ENCODE measurements around the gene HERPUD2. TPM values are rescaled to one million over a fixed set of nuclear protein-coding genes. Genes with fewer than 3 reads are reported as not detected.
"Not testable (repeated sequence)": the region's sequence is repeated elsewhere in the genome, so short reads cannot be mapped to it uniquely, and the experiment has no call there.

Gene HERPUD2
- total RNA-seq, 2 experiments from 2014 or later, result 40.6 to 45.9 TPM

- H3K4me3 Mint-ChIP-seq, result no peak overlapping the region
- DNase-seq, result no peak
- ChIA-PET POLR2A (interaction anchor here (0.6 kb wide), 1 partner anchor 897 kb away, joined by 3 read pairs; no protein-coding TSS in a partner anchor), CTCF (interaction anchor here (1.1 to 10.7 kb wide), 3 partner anchors 10 to 30 kb away, joined by 3 to 70 read pairs (median 3); partner anchors contain the start of gene HERPUD2)
- no peak overlapping the region for H3K27ac Mint-ChIP-seq
- H3K9me3 Mint-ChIP-seq, result no peaks in the 10 kb centered on the region
- H3K27me3 Mint-ChIP-seq, result peaks cover 2% of the 10 kb centered on the region
- peaks cover 29% of the 10 kb centered on the region for H3K4me1 Mint-ChIP-seq
- H3K36me3 Mint-ChIP-seq (ENCODE audit: low read depth), result no peaks in the 10 kb centered on the region
These were observed 11.1 kb upstream of the HERPUD2 start for GRCh38 chr7:35705932-35706461.

GRCh38 chr7:35704261-35704660, 9.3 kb upstream of the HERPUD2 start:
- ChIA-PET POLR2A (no interaction called here), CTCF (interaction anchor here (1.1 to 10.7 kb wide), 3 partner anchors 9 to 21 kb away, joined by 3 to 70 read pairs (median 7); partner anchors contain the start of gene HERPUD2)
- Mint-ChIP-seq H3K4me3 (no peak overlapping the region), H3K27me3 (no peaks in the 10 kb centered on the region), H3K27ac (no peak overlapping the region), H3K4me1 (peaks cover 22% of the 10 kb centered on the region), H3K9me3 (no peaks in the 10 kb centered on the region), H3K36me3 (ENCODE audit: low read depth) (no peaks in the 10 kb centered on the region)
- DNase-seq, result no peak

GRCh38 chr7:35702541-35702940, 7.6 kb upstream of the HERPUD2 start:
- POLR2A ChIA-PET, result no interaction called here
- Mint-ChIP-seq H3K4me3 (no peak overlapping the region), H3K36me3 (ENCODE audit: low read depth) (no peaks in the 10 kb centered on the region), H3K27me3 (no peaks in the 10 kb centered on the region), H3K9me3 (no peaks in the 10 kb centered on the region), H3K27ac (no peak overlapping the region), H3K4me1 (peaks cover 17% of the 10 kb centered on the region)
- DNase-seq, result no peak
- CTCF ChIA-PET, result interaction anchor here (1.2 kb wide), 1 partner anchor 12 kb away, joined by 3 read pairs; no protein-coding TSS in a partner anchor

GRCh38 chr7:35701287-35701900, 6.5 kb upstream of the HERPUD2 start:
- CTCF ChIA-PET, result interaction anchor here (1.0 to 1.5 kb wide), 2 partner anchors 9 to 11 kb away, joined by 3 to 4 read pairs; no protein-coding TSS in a partner anchor

GRCh38 chr7:35700865-35701264, 5.9 kb upstream of the HERPUD2 start:
- peaks cover 23% of the 10 kb centered on the region for H3K4me1 Mint-ChIP-seq

More at GRCh38 chr7:35701287-35701900, 6.5 kb upstream of the HERPUD2 start:
- POLR2A ChIA-PET, result no interaction called here
- no peaks in the 10 kb centered on the region for H3K9me3 Mint-ChIP-seq
- no peak for DNase-seq
- H3K36me3 Mint-ChIP-seq (ENCODE audit: low read depth), result peaks cover 7% of the 10 kb centered on the region
- no peak overlapping the region for H3K27ac Mint-ChIP-seq
- no peak overlapping the region for H3K4me3 Mint-ChIP-seq
- no peaks in the 10 kb centered on the region for H3K27me3 Mint-ChIP-seq
- peaks cover 22% of the 10 kb centered on the region for H3K4me1 Mint-ChIP-seq

GRCh38 chr7:35700333-35700732, 5.4 kb upstream of the HERPUD2 start:
- Mint-ChIP-seq H3K27me3 (no peaks in the 10 kb centered on the region), H3K4me3 (no peak overlapping the region), H3K27ac (no peak overlapping the region)

More at GRCh38 chr7:35700865-35701264, 5.9 kb upstream of the HERPUD2 start:
- no peak overlapping the region for H3K27ac Mint-ChIP-seq
- DNase-seq, result no peak
- POLR2A ChIA-PET, result no interaction called here
- CTCF ChIA-PET, result interaction anchor here (1.0 to 1.5 kb wide), 2 partner anchors 9 to 121 kb away, joined by 4 read pairs; no protein-coding TSS in a partner anchor
- H3K9me3 Mint-ChIP-seq, result no peaks in the 10 kb centered on the region
- no peak overlapping the region for H3K4me3 Mint-ChIP-seq
- peaks cover 11% of the 10 kb centered on the region for H3K36me3 Mint-ChIP-seq (ENCODE audit: low read depth)
- no peaks in the 10 kb centered on the region for H3K27me3 Mint-ChIP-seq

GRCh38 chr7:35699796-35700305, 4.9 kb upstream of the HERPUD2 start:
- peaks cover 25% of the 10 kb centered on the region for H3K4me1 Mint-ChIP-seq

More at GRCh38 chr7:35700333-35700732, 5.4 kb upstream of the HERPUD2 start:
- Mint-ChIP-seq H3K36me3 (ENCODE audit: low read depth) (peaks cover 12% of the 10 kb centered on the region), H3K9me3 (no peaks in the 10 kb centered on the region), H3K4me1 (peaks cover 25% of the 10 kb centered on the region)
- ChIA-PET CTCF (interaction anchor here (0.6 to 1.5 kb wide), 4 partner anchors 10 to 443 kb away, joined by 3 to 4 read pairs (median 4); no protein-coding TSS in a partner anchor), POLR2A (interaction anchor here (0.6 kb wide), 1 partner anchor 157 kb away, joined by 3 read pairs; no protein-coding TSS in a partner anchor)
- no peak for DNase-seq

GRCh38 chr7:35698382-35698781, 3.4 kb upstream of the HERPUD2 start:
- H3K27ac Mint-ChIP-seq, H3K4me3 Mint-ChIP-seq, H3K9me3 Mint-ChIP-seq, DNase-seq, POLR2A ChIA-PET, H3K27me3 Mint-ChIP-seq: not testable (repeated sequence)
- H3K36me3 Mint-ChIP-seq (ENCODE audit: low read depth), result peaks cover 20% of the 10 kb centered on the region
- CTCF ChIA-PET, result interaction anchor here (0.8 to 5.5 kb wide), 4 partner anchors 10 to 122 kb away, joined by 3 to 70 read pairs (median 7); no protein-coding TSS in a partner anchor
- H3K4me1 Mint-ChIP-seq, result peaks cover 27% of the 10 kb centered on the region

More at GRCh38 chr7:35699796-35700305, 4.9 kb upstream of the HERPUD2 start:
- ChIA-PET CTCF (interaction anchor here (0.6 to 1.5 kb wide), 5 partner anchors 10 to 443 kb away, joined by 3 to 4 read pairs (median 3); no protein-coding TSS in a partner anchor), POLR2A (interaction anchor here (0.6 kb wide), 1 partner anchor 157 kb away, joined by 3 read pairs; no protein-coding TSS in a partner anchor)
- Mint-ChIP-seq H3K27me3 (no peaks in the 10 kb centered on the region), H3K4me3 (no peak overlapping the region), H3K36me3 (ENCODE audit: low read depth) (peaks cover 12% of the 10 kb centered on the region), H3K9me3 (no peaks in the 10 kb centered on the region), H3K27ac (no peak overlapping the region)
- no peak for DNase-seq

GRCh38 chr7:35697414-35698175, 2.7 kb upstream of the HERPUD2 start:
- H3K27me3 Mint-ChIP-seq, result no peaks in the 10 kb centered on the region
- CTCF ChIA-PET, result interaction anchor here (0.7 to 5.5 kb wide), 8 partner anchors 9 to 123 kb away, joined by 3 to 70 read pairs (median 6); partner anchors contain the start of gene SEPTIN7
- H3K27ac Mint-ChIP-seq, result no peak overlapping the region
- POLR2A ChIA-PET, result interaction anchor here (0.7 kb wide), 1 partner anchor 103 kb away, joined by 3 read pairs; the partner anchor contains the start of gene SEPTIN7
- peaks cover 27% of the 10 kb centered on the region for H3K36me3 Mint-ChIP-seq (ENCODE audit: low read depth)
- DNase-seq, result no peak
- H3K9me3 Mint-ChIP-seq, result no peaks in the 10 kb centered on the region
- H3K4me1 Mint-ChIP-seq, result peaks cover 34% of the 10 kb centered on the region
- H3K4me3 Mint-ChIP-seq, result no peak overlapping the region

GRCh38 chr7:35695987-35696386, 1.1 kb upstream of the HERPUD2 start:
- Mint-ChIP-seq H3K27ac (peak overlapping the region; percentile 95), H3K36me3 (ENCODE audit: low read depth) (peaks cover 36% of the 10 kb centered on the region), H3K9me3 (no peaks in the 10 kb centered on the region), H3K4me3 (peak overlapping the region; percentile 83), H3K4me1 (peaks cover 40% of the 10 kb centered on the region), H3K27me3 (no peaks in the 10 kb centered on the region)
- no peak for DNase-seq
- ChIA-PET CTCF (interaction anchor here (0.6 to 5.5 kb wide), 7 partner anchors 11 to 623 kb away, joined by 3 to 70 read pairs (median 4); partner anchors contain the start of gene SEPTIN7), POLR2A (no interaction called here)

- peak overlapping the region; percentile 95 for H3K27ac Mint-ChIP-seq
- peaks cover 42% of the 10 kb centered on the region for H3K4me1 Mint-ChIP-seq
- DNase-seq, result peak; percentile 23
- POLR2A ChIA-PET, result no interaction called here
- peaks cover 41% of the 10 kb centered on the region for H3K36me3 Mint-ChIP-seq (ENCODE audit: low read depth)
- H3K9me3 Mint-ChIP-seq, result no peaks in the 10 kb centered on the region
- H3K27me3 Mint-ChIP-seq, result no peaks in the 10 kb centered on the region
- CTCF ChIA-PET, result interaction anchor here (0.6 to 5.5 kb wide), 5 partner anchors 10 to 623 kb away, joined by 3 to 70 read pairs (median 6); no protein-coding TSS in a partner anchor
- peak overlapping the region; percentile 83 for H3K4me3 Mint-ChIP-seq
These were observed 527 bp upstream of the HERPUD2 start for GRCh38 chr7:35695473-35695850.
